Natural killer cell (primary cell): Measurements from ENCODE around the gene SARDH. TPM values are rescaled to one million over a fixed set of nuclear protein-coding genes. Genes with fewer than 3 reads are reported as not detected.

Experiments used
- ATAC-seq, 3 donors: fragments of 150-1000 bp in 2 of 3; fragments of 200-7000 bp in 1 of 3; cut with Tn5 transposase; 1 replicate in 1 of 3; 2 replicates in 2 of 3; pipeline ENCODE4 v1.10.0; 2021; ENCODE audit warnings: mild to moderate bottlenecking in 2 of 3, moderate library complexity in 2 of 3
- DNase-seq, 2 donors: peaks; one replicate each; pipeline versions ENCODE4 v3.0.0 to v3.0.0-alpha.2; 2013 to 2021; ENCODE audit warnings: mixed read lengths in 1 of 2
- H3K27ac ChIP-seq: one replicate; pipeline ENCODE4 v1.5.1; 2013; ENCODE audit warnings: mild to moderate bottlenecking, low read length
- H3K27me3 ChIP-seq: one replicate; pipeline ENCODE4 v1.6.1; 2013; ENCODE audit warnings: low read length; ENCODE audit not compliant: control insufficient read depth, insufficient read depth
- H3K36me3 ChIP-seq: one replicate; pipeline ENCODE4 v1.6.1; 2013; ENCODE audit warnings: low read length; ENCODE audit not compliant: control insufficient read depth, insufficient read depth
- H3K4me1 ChIP-seq: one replicate; pipeline ENCODE4 v1.6.1; 2013; ENCODE audit warnings: low read length; ENCODE audit not compliant: control insufficient read depth, insufficient read depth
- H3K4me3 ChIP-seq: one replicate; pipeline ENCODE4 v1.5.1; 2013; ENCODE audit warnings: low read length
- H3K9me3 ChIP-seq: one replicate; pipeline ENCODE4 v1.6.1; 2013; ENCODE audit warnings: low read length; ENCODE audit not compliant: control insufficient read depth, insufficient read depth
- H3K27ac Mint-ChIP-seq, 2 donors: one replicate each; pipeline ENCODE4 v1.8.0; 2022; ENCODE audit warnings: mild to moderate bottlenecking in 2 of 2, mixed read lengths in 2 of 2, moderate library complexity in 1 of 2
- H3K27me3 Mint-ChIP-seq, 2 donors: one replicate each; pipeline ENCODE4 v1.8.0; 2022; ENCODE audit warnings: low read depth in 2 of 2, mixed read lengths in 2 of 2
- H3K36me3 Mint-ChIP-seq: one replicate; pipeline ENCODE4 v1.8.0; 2022; ENCODE audit warnings: mixed read lengths
- H3K4me1 Mint-ChIP-seq, 2 donors: one replicate each; pipeline ENCODE4 v1.8.0; 2022; ENCODE audit warnings: mixed read lengths in 2 of 2
- H3K4me3 Mint-ChIP-seq: one replicate; pipeline ENCODE4 v1.8.0; 2022; ENCODE audit warnings: mild to moderate bottlenecking, moderate library complexity, mixed read lengths
- H3K9me3 Mint-ChIP-seq, 2 donors: one replicate each; pipeline ENCODE4 v1.8.0; 2022; ENCODE audit warnings: mixed read lengths in 2 of 2
- WGBS: methylation state at CpG from one replicate; pipeline ENCODE4 v1.1.7; 2013; ENCODE audit warnings: missing lambda C conversion rate; ENCODE audit not compliant: insufficient coverage; 5-methylcytosine and 5-hydroxymethylcytosine counted together
- intact Hi-C: fragments of 100-400 bp; cut with micrococcal nuclease; formaldehyde crosslinking; loops from one replicate; pipeline ENCODE4 v1.14.2; 2022
- total RNA-seq, 4 donors: library from RNA; stranded (reverse); fragments of 120-200 nt in 1 of 4; gene quantifications; one replicate each; pipeline versions ENCODE4 v1.2.3 to v1.2.4, GENCODE V29; 2013 to 2022
- TF ChIP-seq, protein P1 (sequence below): fragments of 200-600 bp; IDR thresholded peaks from one replicate; pipeline ENCODE4 v1.8.0; 2022; ENCODE audit warnings: antibody characterized with exemption

The SARDH gene
- total RNA-seq, 3 donors from 2014 or later (not counting 1 experiment from before 2014, with no cell fraction given): 2.2 to 6.8 (median 4.1) TPM

DNA sequence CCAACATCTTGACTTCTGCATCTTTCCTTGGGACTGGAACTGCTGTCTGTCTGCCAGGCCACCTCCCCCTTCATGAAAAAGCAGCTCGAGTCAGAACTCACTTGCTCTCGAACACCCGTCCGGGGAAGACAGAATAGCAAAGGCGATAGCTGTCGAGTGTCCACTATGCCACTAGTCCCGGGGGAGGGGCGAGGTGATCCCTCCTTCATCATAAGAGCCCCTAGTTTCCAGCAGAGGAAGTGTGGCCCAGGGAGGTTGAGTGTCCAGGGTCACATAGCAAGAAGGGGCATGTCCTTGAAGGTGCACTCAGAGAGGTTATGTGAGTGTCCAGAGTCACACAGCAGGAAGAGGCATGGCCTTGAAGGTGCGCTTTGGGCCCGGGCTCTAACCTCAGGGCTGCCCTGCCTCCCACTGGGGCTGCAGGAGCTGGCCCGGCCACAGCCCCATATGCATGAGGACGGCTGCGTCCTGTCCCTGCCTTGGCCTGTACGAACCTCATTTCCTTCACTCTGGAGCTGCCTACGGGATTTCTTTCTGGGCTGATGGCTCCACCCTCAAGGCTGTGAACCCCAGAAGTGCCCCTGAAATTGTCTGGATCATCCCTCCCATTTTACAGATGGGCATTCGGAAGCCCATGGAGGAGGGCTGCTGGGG lies 95.3 kb downstream of the SARDH start:
- WGBS: 91% methylated on average over 16 of the region's 16 CpGs
- intact Hi-C loops: no loop called here
- Mint-ChIP-seq H3K4me3 (no peak overlapping the region), H3K27ac (no peak overlapping the region), H3K27me3 (peaks cover 11% of the 10 kb centered on the region in 2 donors), H3K36me3 (no peaks in the 10 kb centered on the region), H3K4me1 (no peaks in the 10 kb centered on the region), H3K9me3 (no peaks in the 10 kb centered on the region)
- Histone ChIP-seq H3K27me3 (no peaks in the 10 kb centered on the region), H3K27ac (no peak overlapping the region), H3K4me3 (no peak overlapping the region), H3K4me1 (no peaks in the 10 kb centered on the region), H3K9me3 (no peaks in the 10 kb centered on the region), H3K36me3 (no peaks in the 10 kb centered on the region)
- TF ChIP-seq, protein P1, sequence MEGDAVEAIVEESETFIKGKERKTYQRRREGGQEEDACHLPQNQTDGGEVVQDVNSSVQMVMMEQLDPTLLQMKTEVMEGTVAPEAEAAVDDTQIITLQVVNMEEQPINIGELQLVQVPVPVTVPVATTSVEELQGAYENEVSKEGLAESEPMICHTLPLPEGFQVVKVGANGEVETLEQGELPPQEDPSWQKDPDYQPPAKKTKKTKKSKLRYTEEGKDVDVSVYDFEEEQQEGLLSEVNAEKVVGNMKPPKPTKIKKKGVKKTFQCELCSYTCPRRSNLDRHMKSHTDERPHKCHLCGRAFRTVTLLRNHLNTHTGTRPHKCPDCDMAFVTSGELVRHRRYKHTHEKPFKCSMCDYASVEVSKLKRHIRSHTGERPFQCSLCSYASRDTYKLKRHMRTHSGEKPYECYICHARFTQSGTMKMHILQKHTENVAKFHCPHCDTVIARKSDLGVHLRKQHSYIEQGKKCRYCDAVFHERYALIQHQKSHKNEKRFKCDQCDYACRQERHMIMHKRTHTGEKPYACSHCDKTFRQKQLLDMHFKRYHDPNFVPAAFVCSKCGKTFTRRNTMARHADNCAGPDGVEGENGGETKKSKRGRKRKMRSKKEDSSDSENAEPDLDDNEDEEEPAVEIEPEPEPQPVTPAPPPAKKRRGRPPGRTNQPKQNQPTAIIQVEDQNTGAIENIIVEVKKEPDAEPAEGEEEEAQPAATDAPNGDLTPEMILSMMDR: no peak
- no peak for ATAC-seq
- no peak for DNase-seq

DNA sequence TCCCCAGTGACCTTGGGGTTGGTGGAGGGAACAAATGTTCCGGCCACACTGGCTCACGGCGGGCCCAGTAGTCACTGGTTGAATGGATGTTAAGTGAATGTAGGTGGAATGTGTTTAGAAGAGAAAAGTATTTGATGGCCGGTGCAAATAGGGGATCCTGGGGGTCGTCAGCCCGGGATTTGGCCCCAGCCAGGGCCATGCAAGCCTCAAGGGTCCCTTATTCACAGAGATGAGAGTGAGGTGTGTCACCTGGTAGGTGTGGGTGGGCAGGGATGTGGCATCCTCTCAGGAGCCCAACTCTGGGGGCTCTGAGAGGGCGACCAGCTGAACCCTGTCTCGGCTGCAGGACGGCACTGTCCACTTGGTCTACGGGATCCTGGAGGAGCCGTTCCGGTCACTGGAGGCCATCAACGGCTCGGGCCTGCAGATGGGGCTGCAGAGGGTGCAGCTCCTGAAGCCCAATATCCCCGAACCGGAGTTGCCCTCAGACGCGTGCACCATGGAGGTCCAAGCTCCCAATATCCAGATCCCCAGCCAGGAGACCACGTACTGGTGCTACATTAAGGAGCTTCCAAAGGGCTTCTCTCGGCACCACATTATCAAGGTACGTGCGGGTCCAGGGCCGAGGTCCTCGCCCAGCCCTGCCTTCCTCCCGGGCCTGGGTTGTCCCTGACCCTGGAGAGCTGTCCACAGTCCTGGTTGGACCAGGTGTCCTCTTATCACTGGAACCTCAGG lies 96.1 kb downstream of the SARDH start:
- ATAC-seq: no peak
- H3K9me3 Mint-ChIP-seq: no peaks in the 10 kb centered on the region
- no peaks in the 10 kb centered on the region for H3K4me1 Mint-ChIP-seq
- intact Hi-C loops: no loop called here
- H3K36me3 Mint-ChIP-seq: no peaks in the 10 kb centered on the region
- peaks cover 11% of the 10 kb centered on the region in 2 donors for H3K27me3 Mint-ChIP-seq
- WGBS: 85% methylated on average over 25 of the region's 25 CpGs
- no peaks in the 10 kb centered on the region for H3K36me3 ChIP-seq
- no peak for DNase-seq
- H3K27ac Mint-ChIP-seq: no peak overlapping the region
- H3K9me3 ChIP-seq: no peaks in the 10 kb centered on the region
- no peaks in the 10 kb centered on the region for H3K4me1 ChIP-seq
- TF ChIP-seq, protein P1: no peak
- H3K4me3 ChIP-seq: no peak overlapping the region
- H3K27ac ChIP-seq: no peak overlapping the region
- no peaks in the 10 kb centered on the region for H3K27me3 ChIP-seq
- no peak overlapping the region for H3K4me3 Mint-ChIP-seq

DNA sequence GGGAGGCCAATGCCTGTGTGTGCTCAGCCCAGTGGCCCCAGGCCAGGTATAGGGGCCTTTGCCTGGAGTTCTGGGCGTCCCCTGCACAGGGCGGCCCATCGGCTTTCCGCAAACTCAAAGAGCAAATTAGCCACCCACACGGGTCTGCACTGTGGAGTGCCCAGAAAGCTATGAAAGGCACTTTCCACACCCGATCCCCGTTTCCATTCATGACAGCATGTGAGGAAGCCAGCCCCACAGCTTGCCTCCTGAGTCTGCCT lies 96.8 kb downstream of the SARDH start:
- TF ChIP-seq, protein P1: no peak
- no peaks in the 10 kb centered on the region for H3K9me3 ChIP-seq
- no peaks in the 10 kb centered on the region for H3K4me1 ChIP-seq
- no peaks in the 10 kb centered on the region for H3K36me3 ChIP-seq
- no peak for ATAC-seq
- H3K27me3 ChIP-seq: no peaks in the 10 kb centered on the region
- WGBS: 90% methylated on average over 7 of the region's 7 CpGs
- H3K4me1 Mint-ChIP-seq: no peaks in the 10 kb centered on the region
- no peak overlapping the region for H3K4me3 Mint-ChIP-seq
- no peaks in the 10 kb centered on the region for H3K36me3 Mint-ChIP-seq
- H3K4me3 ChIP-seq: no peak overlapping the region
- peaks cover 11 to 14% of the 10 kb centered on the region in 2 donors for H3K27me3 Mint-ChIP-seq
- DNase-seq: no peak
- H3K9me3 Mint-ChIP-seq: no peaks in the 10 kb centered on the region
- H3K27ac ChIP-seq: no peak overlapping the region
- H3K27ac Mint-ChIP-seq: no peak overlapping the region
- intact Hi-C loops: no loop called here
